Neural progenitor cell (in vitro differentiated cells): ENCODE results near the gene YIF1B. TPM values are rescaled to one million over a fixed set of nuclear protein-coding genes. Genes with fewer than 3 reads are reported as not detected.

Source experiments
- DNase-seq: peaks from one replicate; pipeline ENCODE4 v3.0.0-alpha.2; 2016; ENCODE audit warnings: low spot score
- H2AFZ ChIP-seq: fragments of 200-600 bp; sonication (generic); replicated peaks from 2 replicates; pipeline ENCODE4 v1.6.1; 2016; ENCODE audit warnings: antibody characterized with exemption
- H3F3A ChIP-seq: fragments of 200-600 bp; sonication (generic); 2 replicates; pipeline ENCODE4 v1.6.1; 2016; ENCODE audit warnings: antibody characterized with exemption, low read depth
- H3K27ac ChIP-seq: fragments of 200-600 bp; sonication (generic); 2 replicates; pipeline ENCODE4 v1.5.1; 2016; ENCODE audit warnings: mild to moderate bottlenecking
- H3K27me3 ChIP-seq: fragments of 200-600 bp; sonication (generic); 2 replicates; pipeline ENCODE4 v1.6.1; 2016; ENCODE audit warnings: mild to moderate bottlenecking, moderate library complexity
- H3K36me3 ChIP-seq: fragments of 200-600 bp; sonication (generic); 2 replicates; pipeline ENCODE4 v1.5.1; 2016
- H3K4me1 ChIP-seq: fragments of 200-600 bp; sonication (generic); 2 replicates; pipeline ENCODE4 v1.6.1; 2016; ENCODE audit warnings: mixed run types
- H3K4me2 ChIP-seq: fragments of 200-600 bp; sonication (generic); 2 replicates; pipeline ENCODE4 v1.6.1; 2016
- H3K4me3 ChIP-seq: fragments of 200-600 bp; sonication (generic); 2 replicates; pipeline ENCODE4 v1.5.1; 2016
- H3K79me2 ChIP-seq: fragments of 200-600 bp; sonication (generic); 2 replicates; pipeline ENCODE4 v1.6.1; 2016; ENCODE audit warnings: low read depth
- H3K9ac ChIP-seq: fragments of 200-600 bp; sonication (generic); 2 replicates; pipeline ENCODE4 v1.6.1; 2016
- H3K9me3 ChIP-seq: fragments of 200-600 bp; sonication (generic); 2 replicates; pipeline ENCODE4 v1.5.1; 2016; ENCODE audit warnings: low read depth
- H4K20me1 ChIP-seq: fragments of 200-600 bp; sonication (generic); 2 replicates; pipeline ENCODE4 v1.6.1; 2016; ENCODE audit warnings: low read depth
- H3K27ac Mint-ChIP-seq: 3 replicates; pipeline ENCODE4 v1.8.0; 2021; ENCODE audit warnings: mixed read lengths
- H3K27me3 Mint-ChIP-seq: 2 replicates; pipeline ENCODE4 v1.8.0; 2022; ENCODE audit warnings: low read depth, mild to moderate bottlenecking, inconsistent platforms, moderate library complexity, mixed read lengths; ENCODE audit not compliant: insufficient read depth
- H3K36me3 Mint-ChIP-seq: 3 replicates; pipeline ENCODE4 v1.8.0; 2021; ENCODE audit warnings: mixed read lengths
- H3K4me1 Mint-ChIP-seq: 3 replicates; pipeline ENCODE4 v1.8.0; 2021; ENCODE audit warnings: mixed read lengths
- H3K4me3 Mint-ChIP-seq: 3 replicates; pipeline ENCODE4 v1.8.0; 2021; ENCODE audit warnings: mild to moderate bottlenecking, moderate library complexity, mixed read lengths
- H3K9me3 Mint-ChIP-seq: 3 replicates; pipeline ENCODE4 v1.8.0; 2020; ENCODE audit warnings: mixed read lengths
- CTCF ChIP-seq: fragments of 200-600 bp; sonication (generic); IDR thresholded peaks from 2 replicates; pipeline ENCODE4 v1.5.1; 2017; ENCODE audit warnings: antibody characterized with exemption, mild to moderate bottlenecking
- EZH2 ChIP-seq: fragments of 200-600 bp; sonication (generic); IDR thresholded peaks from 2 replicates; pipeline ENCODE4 v1.6.1; 2017; ENCODE audit warnings: antibody characterized with exemption, mild to moderate bottlenecking, moderate library complexity
- EZH2phosphoT487 ChIP-seq: fragments of 200-600 bp; sonication (generic); IDR thresholded peaks from 2 replicates; pipeline ENCODE4 v1.6.1; 2017; ENCODE audit warnings: antibody characterized with exemption
- total RNA-seq: library from RNA; depleted of rRNA; stranded (reverse); fragments of >200 nt; gene quantifications from 2 replicates; pipeline ENCODE4 v1.2.3, GENCODE V29; 2015; ENCODE audit warnings: low replicate concordance

Gene YIF1B
- total RNA-seq, 1 donor from 2014 or later, result 38.1 TPM

- Mint-ChIP-seq H3K27ac (no peak overlapping the region), H3K4me1 (no peaks in the 10 kb centered on the region), H3K36me3 (peaks cover 2% of the 10 kb centered on the region), H3K27me3 (peaks cover 4% of the 10 kb centered on the region), H3K9me3 (no peaks in the 10 kb centered on the region), H3K4me3 (no peak overlapping the region)
- H2AFZ ChIP-seq, result no peak overlapping the region
- H3K36me3 ChIP-seq, result no peaks in the 10 kb centered on the region
- no peak overlapping the region for H3K4me2 ChIP-seq
- no peak overlapping the region for H3K9ac ChIP-seq
- peaks cover 15% of the 10 kb centered on the region for H3F3A ChIP-seq
- no peaks in the 10 kb centered on the region for H3K79me2 ChIP-seq
- no peak for TF ChIP-seq EZH2
- no peak for TF ChIP-seq CTCF
- no peak for TF ChIP-seq EZH2phosphoT487
- no peak for DNase-seq
- no peak overlapping the region for H3K4me3 ChIP-seq
- peaks cover 5% of the 10 kb centered on the region for H3K4me1 ChIP-seq
- no peak overlapping the region for H3K27ac ChIP-seq
- peaks cover 17% of the 10 kb centered on the region for H3K27me3 ChIP-seq
- no peaks in the 10 kb centered on the region for H3K9me3 ChIP-seq
- H4K20me1 ChIP-seq, result peaks cover 3% of the 10 kb centered on the region
These were observed 8.7 kb downstream of the YIF1B start for GRCh38 chr19:38307076-38307475.

GRCh38 chr19:38306236-38306635 lies 9.5 kb downstream of the YIF1B start:
- Mint-ChIP-seq H3K27me3 (peaks cover 4% of the 10 kb centered on the region), H3K4me3 (no peak overlapping the region), H3K9me3 (no peaks in the 10 kb centered on the region), H3K36me3 (peaks cover 2% of the 10 kb centered on the region), H3K4me1 (no peaks in the 10 kb centered on the region), H3K27ac (no peak overlapping the region)
- TF ChIP-seq EZH2phosphoT487, result no peak
- TF ChIP-seq CTCF, result no peak
- TF ChIP-seq EZH2, result no peak
- Histone ChIP-seq H3K4me2 (no peak overlapping the region), H3K9me3 (no peaks in the 10 kb centered on the region), H3K36me3 (no peaks in the 10 kb centered on the region), H3K4me3 (no peak overlapping the region), H3K27ac (no peak overlapping the region), H4K20me1 (peaks cover 3% of the 10 kb centered on the region), H3K79me2 (no peaks in the 10 kb centered on the region), H3K27me3 (peaks cover 17% of the 10 kb centered on the region), H3K9ac (no peak overlapping the region), H3F3A (peaks cover 15% of the 10 kb centered on the region), H3K4me1 (peaks cover 5% of the 10 kb centered on the region), H2AFZ (no peak overlapping the region)
- no peak for DNase-seq

GRCh38 chr19:38304866-38305429 lies 10.8 kb downstream of the YIF1B start:
- no peak overlapping the region for H3K27ac ChIP-seq
- H3K27me3 ChIP-seq, result peaks cover 17% of the 10 kb centered on the region
- Mint-ChIP-seq H3K4me1 (peaks cover 5% of the 10 kb centered on the region), H3K27me3 (peaks cover 4% of the 10 kb centered on the region), H3K27ac (no peak overlapping the region), H3K4me3 (no peak overlapping the region), H3K9me3 (no peaks in the 10 kb centered on the region), H3K36me3 (no peaks in the 10 kb centered on the region)
- peak; percentile 96 for DNase-seq
- H3K9me3 ChIP-seq, result no peaks in the 10 kb centered on the region
- H3K4me1 ChIP-seq, result peaks cover 5% of the 10 kb centered on the region
- peak overlapping the region; percentile 26 for H3K4me3 ChIP-seq
- peaks cover 3% of the 10 kb centered on the region for H4K20me1 ChIP-seq
- H3K36me3 ChIP-seq, result no peaks in the 10 kb centered on the region
- no peaks in the 10 kb centered on the region for H3K79me2 ChIP-seq
- H3F3A ChIP-seq, result peaks cover 15% of the 10 kb centered on the region
- H3K9ac ChIP-seq, result no peak overlapping the region
- peak overlapping the region; percentile 69 for H3K4me2 ChIP-seq
- TF ChIP-seq EZH2, result no peak
- TF ChIP-seq EZH2phosphoT487, result no peak
- no peak for TF ChIP-seq CTCF
- no peak overlapping the region for H2AFZ ChIP-seq
